Activated CD4-positive, alpha-beta T cell treated with anti-CD3 and anti-CD28 coated beads, Interleukin-2, amount 10 ng/mL, durations not matched to agents 7 days and 5 days (primary cell): Measurements from ENCODE around the gene FLT1. TPM values are rescaled to one million over a fixed set of nuclear protein-coding genes. Genes with fewer than 3 reads are reported as not detected.

ENCODE experiments used
- CTCF ChIA-PET: fragments of 350-600 bp; sonication (Branson Sonifier 250); formaldehyde crosslinking; loops from one replicate; lab custom pipeline; 2021; ENCODE audit warnings: antibody characterized with exemption; lab: Charles Lee
- POLR2A ChIA-PET: fragments of 350-600 bp; sonication (Branson Sonifier 250); formaldehyde crosslinking; loops from one replicate; lab custom pipeline; 2021; ENCODE audit warnings: antibody characterized with exemption; lab: Charles Lee
- DNase-seq: peaks from one replicate; pipeline ENCODE4 v3.0.0-alpha.2; 2020
- H3K27ac Mint-ChIP-seq: one replicate; pipeline ENCODE4 v1.8.0; 2021; ENCODE audit warnings: mild to moderate bottlenecking, moderate library complexity, mixed read lengths
- H3K27me3 Mint-ChIP-seq: one replicate; pipeline ENCODE4 v1.8.0; 2021; ENCODE audit warnings: mixed read lengths
- H3K36me3 Mint-ChIP-seq: one replicate; pipeline ENCODE4 v1.8.0; 2021; ENCODE audit warnings: low read depth, mixed read lengths
- H3K4me1 Mint-ChIP-seq: one replicate; pipeline ENCODE4 v1.8.0; 2021; ENCODE audit warnings: mixed read lengths
- H3K4me3 Mint-ChIP-seq: one replicate; pipeline ENCODE4 v1.8.0; 2021; ENCODE audit warnings: mild to moderate bottlenecking, moderate library complexity, mixed read lengths
- H3K9me3 Mint-ChIP-seq: one replicate; pipeline ENCODE4 v1.8.0; 2021; ENCODE audit warnings: mixed read lengths
- total RNA-seq, 2 experiments: library from RNA; stranded (reverse); gene quantifications; one replicate each; pipeline ENCODE4 v1.2.3, GENCODE V29; 2021

Gene FLT1
- total RNA-seq, 2 experiments from 2014 or later, result 0.32 to 0.71 TPM

- Mint-ChIP-seq H3K4me3 (no peak overlapping the region), H3K9me3 (peaks cover 10% of the 10 kb centered on the region), H3K27me3 (peaks cover 6% of the 10 kb centered on the region), H3K4me1 (no peaks in the 10 kb centered on the region), H3K36me3 (peaks cover 2% of the 10 kb centered on the region), H3K27ac (no peak overlapping the region)
- ChIA-PET CTCF (no interaction called here), POLR2A (no interaction called here)
- no peak for DNase-seq
These were observed 53.4 kb downstream of the FLT1 start for GRCh38 chr13:28441529-28441928.

- Mint-ChIP-seq H3K9me3 (peaks cover 10% of the 10 kb centered on the region), H3K4me3 (no peak overlapping the region), H3K4me1 (no peaks in the 10 kb centered on the region), H3K36me3 (peaks cover 2% of the 10 kb centered on the region), H3K27ac (no peak overlapping the region), H3K27me3 (peaks cover 6% of the 10 kb centered on the region)
- CTCF ChIA-PET, result no interaction called here
- POLR2A ChIA-PET, result no interaction called here
- DNase-seq, result no peak
These were observed 54.0 kb downstream of the FLT1 start for GRCh38 chr13:28440774-28441504.

- POLR2A ChIA-PET, result interaction anchor here (0.7 kb wide), 1 partner anchor 1551 kb away, joined by 5 read pairs; no protein-coding TSS in a partner anchor
These were observed 56.2 kb downstream of the FLT1 start for GRCh38 chr13:28438598-28439334.

GRCh38 chr13:28438067-28438466 is 56.9 kb downstream of the FLT1 start:
- H3K36me3 Mint-ChIP-seq, result no peaks in the 10 kb centered on the region
- H3K27me3 Mint-ChIP-seq, result peaks cover 3% of the 10 kb centered on the region
- CTCF ChIA-PET, result interaction anchor here (0.5 kb wide), 1 partner anchor 164 kb away, joined by 3 read pairs; no protein-coding TSS in a partner anchor
- H3K9me3 Mint-ChIP-seq, result peaks cover 5% of the 10 kb centered on the region
- POLR2A ChIA-PET, result interaction anchor here (0.7 kb wide), 1 partner anchor 1551 kb away, joined by 5 read pairs; no protein-coding TSS in a partner anchor
- no peak overlapping the region for H3K4me3 Mint-ChIP-seq
- H3K4me1 Mint-ChIP-seq, result no peaks in the 10 kb centered on the region
- no peak for DNase-seq
- H3K27ac Mint-ChIP-seq, result no peak overlapping the region

More at GRCh38 chr13:28438598-28439334, 56.2 kb downstream of the FLT1 start:
- Mint-ChIP-seq H3K27me3 (peaks cover 3% of the 10 kb centered on the region), H3K4me3 (no peak overlapping the region), H3K4me1 (no peaks in the 10 kb centered on the region), H3K9me3 (peaks cover 6% of the 10 kb centered on the region), H3K36me3 (no peaks in the 10 kb centered on the region), H3K27ac (no peak overlapping the region)
- CTCF ChIA-PET, result no interaction called here
- no peak for DNase-seq

- no peaks in the 10 kb centered on the region for H3K36me3 Mint-ChIP-seq
These were observed 59.0 kb downstream of the FLT1 start for GRCh38 chr13:28435917-28436316.

GRCh38 chr13:28434926-28435325 is 60.0 kb downstream of the FLT1 start:
- Mint-ChIP-seq H3K9me3 (no peaks in the 10 kb centered on the region), H3K27me3 (no peaks in the 10 kb centered on the region), H3K27ac (no peak overlapping the region), H3K4me1 (peaks cover 4% of the 10 kb centered on the region), H3K36me3 (no peaks in the 10 kb centered on the region), H3K4me3 (no peak overlapping the region)
- CTCF ChIA-PET, result no interaction called here
- POLR2A ChIA-PET, result no interaction called here
- DNase-seq, result no peak

More at GRCh38 chr13:28435917-28436316, 59.0 kb downstream of the FLT1 start:
- Mint-ChIP-seq H3K4me3 (no peak overlapping the region), H3K27me3 (no peaks in the 10 kb centered on the region), H3K4me1 (no peaks in the 10 kb centered on the region), H3K27ac (no peak overlapping the region), H3K9me3 (no peaks in the 10 kb centered on the region)
- DNase-seq, result no peak
- CTCF ChIA-PET, result no interaction called here
- POLR2A ChIA-PET, result no interaction called here

- POLR2A ChIA-PET, result no interaction called here
- Mint-ChIP-seq H3K27ac (no peak overlapping the region), H3K4me1 (peaks cover 8% of the 10 kb centered on the region), H3K36me3 (no peaks in the 10 kb centered on the region), H3K27me3 (no peaks in the 10 kb centered on the region), H3K9me3 (no peaks in the 10 kb centered on the region), H3K4me3 (no peak overlapping the region)
- DNase-seq, result no peak
- CTCF ChIA-PET, result no interaction called here
These were observed 61.9 kb downstream of the FLT1 start for GRCh38 chr13:28432816-28433560.

GRCh38 chr13:28429685-28430290 is 65.1 kb downstream of the FLT1 start:
- Mint-ChIP-seq H3K36me3 (no peaks in the 10 kb centered on the region), H3K27me3 (no peaks in the 10 kb centered on the region), H3K4me3 (no peak overlapping the region), H3K9me3 (no peaks in the 10 kb centered on the region), H3K4me1 (peaks cover 8% of the 10 kb centered on the region), H3K27ac (no peak overlapping the region)
- ChIA-PET CTCF (no interaction called here), POLR2A (no interaction called here)
- no peak for DNase-seq

- no peak overlapping the region for H3K27ac Mint-ChIP-seq
- no peak overlapping the region for H3K4me3 Mint-ChIP-seq
- peaks cover 8% of the 10 kb centered on the region for H3K4me1 Mint-ChIP-seq
- ChIA-PET POLR2A (no interaction called here), CTCF (no interaction called here)
- H3K9me3 Mint-ChIP-seq, result no peaks in the 10 kb centered on the region
- no peak for DNase-seq
- H3K27me3 Mint-ChIP-seq, result no peaks in the 10 kb centered on the region
- no peaks in the 10 kb centered on the region for H3K36me3 Mint-ChIP-seq
These were observed 65.8 kb downstream of the FLT1 start for GRCh38 chr13:28429096-28429495.

GRCh38 chr13:28426381-28426780 is 68.5 kb downstream of the FLT1 start:
- H3K27me3 Mint-ChIP-seq, result no peaks in the 10 kb centered on the region
- no peak overlapping the region for H3K27ac Mint-ChIP-seq
- H3K9me3 Mint-ChIP-seq, result no peaks in the 10 kb centered on the region
- peaks cover 21% of the 10 kb centered on the region for H3K4me1 Mint-ChIP-seq
- no peak for DNase-seq
- CTCF ChIA-PET, result no interaction called here
- no peaks in the 10 kb centered on the region for H3K36me3 Mint-ChIP-seq
- no peak overlapping the region for H3K4me3 Mint-ChIP-seq
- POLR2A ChIA-PET, result no interaction called here

GRCh38 chr13:28425793-28426192 is 69.1 kb downstream of the FLT1 start:
- POLR2A ChIA-PET, result no interaction called here
- no peak overlapping the region for H3K4me3 Mint-ChIP-seq
- H3K4me1 Mint-ChIP-seq, result peaks cover 21% of the 10 kb centered on the region
- H3K9me3 Mint-ChIP-seq, result no peaks in the 10 kb centered on the region
- no peak overlapping the region for H3K27ac Mint-ChIP-seq
- H3K36me3 Mint-ChIP-seq, result no peaks in the 10 kb centered on the region
- H3K27me3 Mint-ChIP-seq, result no peaks in the 10 kb centered on the region
- CTCF ChIA-PET, result interaction anchor here (1.0 kb wide), 1 partner anchor 239 kb away, joined by 6 read pairs; no protein-coding TSS in a partner anchor
- no peak for DNase-seq

- Mint-ChIP-seq H3K9me3 (no peaks in the 10 kb centered on the region), H3K27ac (no peak overlapping the region), H3K4me1 (peaks cover 14% of the 10 kb centered on the region), H3K36me3 (no peaks in the 10 kb centered on the region), H3K27me3 (no peaks in the 10 kb centered on the region), H3K4me3 (no peak overlapping the region)
- CTCF ChIA-PET, result interaction anchor here (1.4 kb wide), 1 partner anchor 73 kb away, joined by 3 read pairs; no protein-coding TSS in a partner anchor
- DNase-seq, result no peak
- POLR2A ChIA-PET, result no interaction called here
These were observed 70.4 kb downstream of the FLT1 start for GRCh38 chr13:28424541-28424940.
